ENCODE data around the gene TENM4.

The TENM4 gene

GRCh38 chr11:78657441-78657840 is 783.4 kb downstream of the TENM4 start:
- no peak for ATAC-seq
- DNase-seq: no peak

- ATAC-seq (no peak), DNase-seq (no peak)
These were observed 783.8 kb downstream of the TENM4 start for GRCh38 chr11:78656984-78657383.

GRCh38 chr11:78656327-78656726 is 784.5 kb downstream of the TENM4 start:
- no peak for ATAC-seq

GRCh38 chr11:78655561-78655960 is 785.3 kb downstream of the TENM4 start:
- no peak for DNase-seq
- ATAC-seq: no peak

More at GRCh38 chr11:78656327-78656726, 784.5 kb downstream of the TENM4 start:
- DNase-seq: no peak

GRCh38 chr11:78654866-78655265 is 786.0 kb downstream of the TENM4 start:
- DNase-seq (no peak), ATAC-seq (no peak)

- DNase-seq (peak; percentile 22), ATAC-seq (peak; percentile 6)
These were observed 786.8 kb downstream of the TENM4 start for GRCh38 chr11:78654071-78654470.

GRCh38 chr11:78653294-78653909 is 787.4 kb downstream of the TENM4 start:
- ATAC-seq (peak; percentile 16), DNase-seq (no peak)

GRCh38 chr11:78652843-78653239 is 788.0 kb downstream of the TENM4 start:
- ATAC-seq: no peak
- DNase-seq: no peak

- ATAC-seq (peak; percentile 91), DNase-seq (peak; percentile 55)
These were observed 788.6 kb downstream of the TENM4 start for GRCh38 chr11:78651923-78652842.

GRCh38 chr11:78651136-78651775 is 789.6 kb downstream of the TENM4 start:
- no peak for ATAC-seq
- no peak for DNase-seq

GRCh38 chr11:78649361-78650215 is 791.2 kb downstream of the TENM4 start:
- DNase-seq (no peak), ATAC-seq (no peak)

- ATAC-seq: no peak
- no peak for DNase-seq
These were observed 792.6 kb downstream of the TENM4 start for GRCh38 chr11:78647986-78648875.

- ATAC-seq (no peak), DNase-seq (no peak)
These were observed 793.4 kb downstream of the TENM4 start for GRCh38 chr11:78647266-78647915.

GRCh38 chr11:78646564-78647185 is 794.2 kb downstream of the TENM4 start:
- no peak for ATAC-seq
- peak; percentile 64 for DNase-seq

- ATAC-seq (peak; percentile 28), DNase-seq (peak; percentile 76)
These were observed 795.3 kb downstream of the TENM4 start for GRCh38 chr11:78645226-78646202.

GRCh38 chr11:78643676-78644056 is 797.2 kb downstream of the TENM4 start:
- DNase-seq: no peak
- peak; percentile 58 for ATAC-seq

GRCh38 chr11:78642979-78643675 is 797.7 kb downstream of the TENM4 start:
- ATAC-seq: peak; percentile 77

GRCh38 chr11:78641541-78641940 is 799.3 kb downstream of the TENM4 start:
- ATAC-seq (no peak), DNase-seq (no peak)

More at GRCh38 chr11:78642979-78643675, 797.7 kb downstream of the TENM4 start:
- no peak for DNase-seq
